ENCODE data around the gene PEX16.

Gene PEX16

DNA sequence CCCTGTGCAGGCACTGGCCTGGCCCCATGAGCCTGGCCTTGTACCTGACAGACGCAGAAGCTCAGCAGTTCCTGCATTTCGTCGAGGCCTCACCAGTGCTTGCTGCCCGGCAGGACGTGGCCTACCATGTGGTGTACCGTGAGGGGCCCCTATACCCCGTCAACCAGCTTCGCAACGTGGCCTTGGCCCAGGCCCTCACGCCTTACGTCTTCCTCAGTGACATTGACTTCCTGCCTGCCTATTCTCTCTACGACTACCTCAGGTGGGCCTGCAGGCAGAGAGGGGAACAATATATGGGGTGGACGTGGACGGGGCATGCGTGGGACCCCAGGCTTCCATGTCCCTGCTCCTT, 9.6 kb upstream of the PEX16 start:
- DNase-seq (ENCODE audit: low spot score) = peak; percentile 71
- no peak overlapping the region for H3K27ac ChIP-seq
- TF ChIP-seq CTCF (IDR thresholded peaks at IDR 0.05) = no peak
- H3K4me3 ChIP-seq = no peak overlapping the region

DNA sequence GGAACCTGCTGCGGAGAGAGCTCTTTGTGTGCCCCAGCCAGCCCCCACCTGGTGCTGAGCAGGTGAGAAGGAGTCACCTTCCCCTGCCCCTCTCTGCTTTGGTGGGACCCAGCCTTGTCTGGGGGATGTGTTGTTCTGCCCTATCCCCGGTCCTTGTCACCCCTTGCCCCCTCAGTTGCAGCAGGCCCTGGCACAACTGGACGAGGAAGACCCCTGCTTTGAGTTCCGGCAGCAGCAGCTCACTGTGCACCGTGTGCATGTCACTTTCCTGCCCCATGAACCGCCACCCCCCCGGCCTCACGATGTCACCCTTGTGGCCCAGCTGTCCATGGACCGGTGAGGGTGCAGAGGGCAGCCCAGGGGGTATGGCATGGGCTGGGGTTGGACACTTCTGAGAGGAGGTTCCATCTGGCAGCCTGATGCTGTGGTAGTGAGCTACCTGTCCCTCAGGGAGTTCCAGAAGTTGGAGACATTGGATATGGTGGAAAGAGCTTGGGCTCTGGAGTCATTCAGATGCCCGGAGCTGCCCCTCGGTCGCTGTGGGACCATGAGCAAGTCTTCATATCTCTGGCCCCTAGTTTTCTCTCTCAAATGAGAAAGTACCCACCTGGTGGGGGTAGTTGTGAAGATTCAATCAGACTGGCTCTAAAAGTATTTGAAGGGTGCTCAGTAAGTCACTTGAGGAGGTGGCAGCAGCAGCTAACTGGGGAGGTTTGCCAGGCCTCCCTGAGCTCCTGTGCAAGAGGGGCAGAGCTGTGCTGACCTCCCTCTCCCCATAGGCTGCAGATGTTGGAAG, 9.1 kb upstream of the PEX16 start:
- DNase-seq (ENCODE audit: low spot score) = no peak
- no peak for TF ChIP-seq CTCF (IDR thresholded peaks at IDR 0.05)
- no peak overlapping the region for H3K27ac ChIP-seq
- no peak overlapping the region for H3K4me3 ChIP-seq

DNA sequence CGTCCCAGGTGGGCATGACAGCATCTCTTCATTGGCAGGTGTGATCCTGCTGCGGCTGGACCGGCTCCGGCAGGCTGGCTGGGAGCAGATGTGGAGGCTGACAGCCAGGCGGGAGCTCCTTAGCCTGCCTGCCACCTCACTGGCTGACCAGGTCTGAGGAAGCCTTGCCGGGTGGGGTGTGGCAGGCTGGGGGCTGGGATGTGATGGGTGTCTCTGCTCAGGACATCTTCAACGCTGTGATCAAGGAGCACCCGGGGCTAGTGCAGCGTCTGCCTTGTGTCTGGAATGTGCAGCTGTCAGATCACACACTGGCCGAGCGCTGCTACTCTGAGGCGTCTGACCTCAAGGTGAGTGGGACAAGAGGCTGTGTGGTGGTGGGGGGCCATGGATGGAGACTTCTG, 8.3 kb upstream of the PEX16 start:
- H3K4me3 ChIP-seq = no peak overlapping the region
- no peak for TF ChIP-seq CTCF (IDR thresholded peaks at IDR 0.05)
- H3K27ac ChIP-seq = no peak overlapping the region
- peak; percentile 71 for DNase-seq (ENCODE audit: low spot score)

GRCh38 chr11:45925550-45925949, 7.9 kb upstream of the PEX16 start:
- no peak overlapping the region for H3K27ac ChIP-seq
- no peak for DNase-seq (ENCODE audit: low spot score)
- TF ChIP-seq CTCF (IDR thresholded peaks at IDR 0.05) = no peak
- H3K4me3 ChIP-seq = no peak overlapping the region

DNA sequence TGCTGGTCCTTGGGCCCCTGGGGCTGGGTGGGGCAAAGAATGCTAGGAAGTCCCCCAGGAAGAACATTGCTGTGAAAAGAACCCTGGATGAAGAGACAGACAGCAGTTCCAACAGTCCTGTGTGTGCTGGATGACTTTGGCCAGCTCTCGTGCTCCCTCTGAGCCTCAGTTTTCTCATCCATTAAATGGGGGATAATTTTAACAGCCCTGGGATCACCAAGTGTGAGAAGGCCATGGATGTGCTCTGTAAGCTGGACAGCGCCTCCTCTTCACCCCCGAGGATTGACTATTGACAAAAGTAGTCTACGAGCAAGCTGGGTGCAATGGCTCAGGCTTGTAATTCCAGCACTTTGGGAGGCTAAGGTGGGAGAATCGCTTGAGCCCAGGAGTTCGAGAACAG, 7.2 kb upstream of the PEX16 start:
- no peak for TF ChIP-seq CTCF (IDR thresholded peaks at IDR 0.05)
- Histone ChIP-seq H3K27ac (no peak overlapping the region), H3K4me3 (no peak overlapping the region)
- DNase-seq (ENCODE audit: low spot score) = no peak

DNA sequence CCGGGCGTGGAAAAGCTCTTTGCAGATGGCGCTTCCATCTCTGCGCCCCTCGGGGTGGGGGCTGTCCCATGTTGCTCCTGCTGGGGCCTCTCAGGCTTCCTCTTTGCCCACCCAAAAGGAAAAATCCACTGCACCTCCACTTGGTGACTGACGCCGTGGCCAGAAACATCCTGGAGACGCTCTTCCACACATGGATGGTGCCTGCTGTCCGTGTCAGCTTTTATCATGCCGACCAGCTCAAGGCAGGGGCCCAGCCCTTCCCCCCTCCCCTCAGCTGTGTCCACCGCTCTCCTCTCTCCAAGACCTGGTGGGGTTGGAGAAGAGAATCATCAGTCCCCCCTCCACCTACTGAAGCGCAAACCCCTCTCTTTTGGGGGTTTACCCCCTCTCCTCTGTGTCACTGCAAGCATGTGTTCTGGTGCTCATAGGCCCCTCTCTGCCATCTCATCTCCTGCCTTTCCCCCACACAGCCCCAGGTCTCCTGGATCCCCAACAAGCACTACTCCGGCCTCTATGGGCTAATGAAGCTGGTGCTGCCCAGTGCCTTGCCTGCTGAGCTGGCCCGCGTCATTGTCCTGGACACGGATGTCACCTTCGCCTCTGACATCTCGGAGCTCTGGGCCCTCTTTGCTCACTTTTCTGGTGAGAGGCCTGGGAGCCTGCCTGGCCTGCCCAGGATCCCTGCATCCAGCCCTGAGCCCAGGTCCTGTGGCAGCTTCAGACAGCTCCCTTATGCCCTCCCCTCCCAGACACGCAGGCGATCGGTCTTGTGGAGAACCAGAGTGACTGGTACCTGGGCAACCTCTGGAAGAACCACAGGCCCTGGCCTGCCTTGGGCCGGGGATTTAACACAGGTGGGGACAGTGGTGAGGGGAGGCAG, 6.6 kb upstream of the PEX16 start:
- no peak overlapping the region for H3K27ac ChIP-seq
- peak; percentile 65 for DNase-seq (ENCODE audit: low spot score)
- no peak for TF ChIP-seq CTCF (IDR thresholded peaks at IDR 0.05)
- no peak overlapping the region for H3K4me3 ChIP-seq

Data from coronary artery (tissue), 2 donors.